ENCODE measurements around the gene SEC16A.

- TF ChIP-seq, protein P1, sequence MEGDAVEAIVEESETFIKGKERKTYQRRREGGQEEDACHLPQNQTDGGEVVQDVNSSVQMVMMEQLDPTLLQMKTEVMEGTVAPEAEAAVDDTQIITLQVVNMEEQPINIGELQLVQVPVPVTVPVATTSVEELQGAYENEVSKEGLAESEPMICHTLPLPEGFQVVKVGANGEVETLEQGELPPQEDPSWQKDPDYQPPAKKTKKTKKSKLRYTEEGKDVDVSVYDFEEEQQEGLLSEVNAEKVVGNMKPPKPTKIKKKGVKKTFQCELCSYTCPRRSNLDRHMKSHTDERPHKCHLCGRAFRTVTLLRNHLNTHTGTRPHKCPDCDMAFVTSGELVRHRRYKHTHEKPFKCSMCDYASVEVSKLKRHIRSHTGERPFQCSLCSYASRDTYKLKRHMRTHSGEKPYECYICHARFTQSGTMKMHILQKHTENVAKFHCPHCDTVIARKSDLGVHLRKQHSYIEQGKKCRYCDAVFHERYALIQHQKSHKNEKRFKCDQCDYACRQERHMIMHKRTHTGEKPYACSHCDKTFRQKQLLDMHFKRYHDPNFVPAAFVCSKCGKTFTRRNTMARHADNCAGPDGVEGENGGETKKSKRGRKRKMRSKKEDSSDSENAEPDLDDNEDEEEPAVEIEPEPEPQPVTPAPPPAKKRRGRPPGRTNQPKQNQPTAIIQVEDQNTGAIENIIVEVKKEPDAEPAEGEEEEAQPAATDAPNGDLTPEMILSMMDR (IDR thresholded peaks at IDR 0.05) = no peak
- no peak for TF ChIP-seq POLR2A (IDR thresholded peaks at IDR 0.05)
Measured at GRCh38 chr9:136443087-136443486, 39.8 kb downstream of the SEC16A start.
